ENCODE data around the gene MFSD12.

The MFSD12 gene

DNA sequence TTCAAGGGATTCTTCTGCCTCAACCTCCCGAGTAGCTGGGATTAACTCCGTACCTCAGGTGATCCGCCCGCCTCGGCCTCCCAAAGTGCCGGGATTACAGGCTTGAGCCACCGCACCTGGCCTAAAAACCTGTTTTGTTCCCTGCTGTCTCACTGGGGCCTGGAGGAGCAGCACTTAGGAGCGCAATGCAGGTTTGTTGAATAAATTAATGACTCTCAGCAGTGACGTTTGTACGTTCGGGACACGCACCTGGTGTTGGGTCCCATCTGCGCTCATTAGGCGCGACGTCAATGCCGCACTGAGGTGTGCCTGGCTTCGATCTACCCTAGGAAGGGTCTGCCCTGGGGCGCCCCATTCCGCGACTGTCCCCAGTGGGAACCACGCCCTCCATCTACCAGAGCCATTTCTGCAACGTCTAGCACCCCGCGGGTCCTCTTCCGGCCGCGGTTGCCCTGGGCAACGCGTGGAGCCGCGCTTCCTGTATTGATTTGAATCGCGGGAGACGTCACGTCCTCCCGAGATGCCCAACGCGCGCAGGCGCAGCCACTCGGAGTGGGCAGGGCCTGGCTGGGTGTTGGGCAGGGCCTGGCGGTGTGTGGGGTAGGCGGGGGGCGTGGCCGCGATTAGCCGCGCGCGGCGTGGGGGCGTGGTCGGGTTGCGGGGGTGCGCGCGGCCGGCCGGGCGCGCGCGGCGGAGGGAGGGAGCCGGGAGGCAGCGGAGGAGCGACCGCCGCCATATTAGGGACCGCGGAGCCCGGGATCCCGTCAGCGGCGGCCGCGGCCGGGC, 51.6 kb downstream of the MFSD12 start, which contains the start of gene FZR1:
TSS of gene FZR1 (plus strand) at position 714 of the 786 bp plus-strand sequence. CDS start 16,679 bp downstream, outside the sequence.
- peak; percentile 99 for DNase-seq
- H3K4me1 ChIP-seq = no peaks in the 10 kb centered on the region; the same call in none of the 2 replicates
- H3K27me3 ChIP-seq = no peaks in the 10 kb centered on the region
- peak within 1 kb of the TSS; percentile 83 for H3K4me3 ChIP-seq (ENCODE audit: low read depth, low read length)
- H3K36me3 ChIP-seq = peaks cover 11% of the 10 kb centered on the region; the same call in 1 of the 2 replicates
- TF ChIP-seq, protein P1, sequence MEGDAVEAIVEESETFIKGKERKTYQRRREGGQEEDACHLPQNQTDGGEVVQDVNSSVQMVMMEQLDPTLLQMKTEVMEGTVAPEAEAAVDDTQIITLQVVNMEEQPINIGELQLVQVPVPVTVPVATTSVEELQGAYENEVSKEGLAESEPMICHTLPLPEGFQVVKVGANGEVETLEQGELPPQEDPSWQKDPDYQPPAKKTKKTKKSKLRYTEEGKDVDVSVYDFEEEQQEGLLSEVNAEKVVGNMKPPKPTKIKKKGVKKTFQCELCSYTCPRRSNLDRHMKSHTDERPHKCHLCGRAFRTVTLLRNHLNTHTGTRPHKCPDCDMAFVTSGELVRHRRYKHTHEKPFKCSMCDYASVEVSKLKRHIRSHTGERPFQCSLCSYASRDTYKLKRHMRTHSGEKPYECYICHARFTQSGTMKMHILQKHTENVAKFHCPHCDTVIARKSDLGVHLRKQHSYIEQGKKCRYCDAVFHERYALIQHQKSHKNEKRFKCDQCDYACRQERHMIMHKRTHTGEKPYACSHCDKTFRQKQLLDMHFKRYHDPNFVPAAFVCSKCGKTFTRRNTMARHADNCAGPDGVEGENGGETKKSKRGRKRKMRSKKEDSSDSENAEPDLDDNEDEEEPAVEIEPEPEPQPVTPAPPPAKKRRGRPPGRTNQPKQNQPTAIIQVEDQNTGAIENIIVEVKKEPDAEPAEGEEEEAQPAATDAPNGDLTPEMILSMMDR (IDR thresholded peaks at IDR 0.05; ENCODE audit: low read depth, low read length) = no peak
- H3K9me3 ChIP-seq = no peaks in the 10 kb centered on the region

DNA sequence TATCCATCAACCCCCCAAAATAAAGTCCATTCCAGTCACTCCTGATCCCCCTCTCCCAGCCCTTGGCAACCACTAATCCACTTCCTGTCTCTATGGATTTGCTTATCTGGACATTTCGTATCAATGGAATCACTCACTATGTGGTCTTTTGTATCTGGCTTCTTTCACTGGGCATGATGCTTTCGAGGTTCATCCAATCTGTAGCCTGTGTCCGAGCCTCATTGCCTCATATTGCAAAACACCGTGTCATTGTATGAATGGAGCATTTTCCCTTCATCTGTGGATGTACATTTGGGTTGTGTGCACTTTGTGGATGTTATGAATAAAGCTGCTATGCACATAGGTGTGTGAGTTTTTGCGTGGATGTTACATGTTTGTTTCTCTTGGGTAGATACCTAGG, 52.7 kb downstream of the MFSD12 start:
- Histone ChIP-seq H3K9me3 (no peaks in the 10 kb centered on the region), H3K27me3 (no peaks in the 10 kb centered on the region), H3K36me3 (peaks cover 8% of the 10 kb centered on the region; the same call in 1 of the 2 replicates), H3K4me1 (no peaks in the 10 kb centered on the region; the same call in none of the 2 replicates), H3K4me3 (ENCODE audit: low read depth, low read length) (no peak overlapping the region)
- no peak for DNase-seq
- TF ChIP-seq, protein P1 (IDR thresholded peaks at IDR 0.05; ENCODE audit: low read depth, low read length) = no peak

DNA sequence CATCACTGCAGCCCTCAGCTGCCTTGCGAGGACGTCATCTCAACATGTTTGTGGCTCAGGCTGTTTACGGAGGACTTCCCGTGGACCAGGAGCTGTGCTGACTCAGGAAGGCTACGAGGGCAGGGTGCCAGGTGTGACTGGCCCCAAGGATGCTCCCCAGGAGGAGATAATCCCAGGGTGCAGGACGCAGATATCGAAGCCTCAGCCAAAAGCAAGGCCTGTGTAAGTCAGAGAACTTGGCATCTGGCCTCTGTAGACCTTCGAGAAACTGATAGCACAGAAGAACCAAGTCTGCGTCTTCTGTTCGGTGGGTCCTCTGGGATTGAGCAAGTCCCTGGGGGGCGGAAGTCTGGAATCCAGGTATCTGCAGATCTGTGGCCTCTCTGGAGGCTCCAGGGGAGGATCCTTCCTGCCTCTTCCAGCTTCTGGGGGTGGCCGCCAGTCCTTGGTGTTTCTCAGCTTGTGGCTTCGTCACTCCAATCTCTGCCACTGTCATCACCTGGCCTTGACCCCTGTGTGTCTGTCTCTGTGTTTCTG, 54.3 kb downstream of the MFSD12 start:
- Histone ChIP-seq H3K9me3 (no peaks in the 10 kb centered on the region), H3K27me3 (no peaks in the 10 kb centered on the region), H3K36me3 (peaks cover 7% of the 10 kb centered on the region), H3K4me3 (ENCODE audit: low read depth, low read length) (no peak overlapping the region), H3K4me1 (no peaks in the 10 kb centered on the region; the same call in none of the 2 replicates)
- TF ChIP-seq, protein P1 (IDR thresholded peaks at IDR 0.05; ENCODE audit: low read depth, low read length) = no peak
- no peak for DNase-seq

DNA sequence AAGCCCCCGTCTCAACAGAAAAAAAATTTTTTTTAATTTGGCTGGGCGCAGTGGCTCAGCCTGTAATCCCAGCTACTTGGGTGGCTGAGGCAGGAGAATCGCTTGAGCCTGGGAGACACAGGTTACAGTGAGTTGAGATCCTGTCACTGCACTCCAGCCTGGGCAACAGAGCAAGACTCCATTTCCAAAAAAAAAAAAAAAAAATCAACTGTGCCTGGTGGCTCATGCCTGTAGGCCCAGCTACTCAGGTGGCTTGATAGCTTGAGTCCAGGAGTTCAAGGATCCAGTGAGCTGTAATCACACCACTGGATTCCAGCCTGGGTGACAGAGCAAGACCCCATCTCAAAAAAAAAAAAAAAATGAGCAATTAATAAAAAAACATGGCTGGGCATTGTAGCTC, 55.6 kb downstream of the MFSD12 start:
- H3K4me3 ChIP-seq (ENCODE audit: low read depth, low read length) = no peak overlapping the region
- H3K36me3 ChIP-seq = peaks cover 11% of the 10 kb centered on the region
- TF ChIP-seq, protein P1 (IDR thresholded peaks at IDR 0.05; ENCODE audit: low read depth, low read length) = no peak
- no peak for DNase-seq
- H3K4me1 ChIP-seq = no peaks in the 10 kb centered on the region; the same call in none of the 2 replicates
- H3K9me3 ChIP-seq = no peaks in the 10 kb centered on the region
- H3K27me3 ChIP-seq = no peaks in the 10 kb centered on the region

DNA sequence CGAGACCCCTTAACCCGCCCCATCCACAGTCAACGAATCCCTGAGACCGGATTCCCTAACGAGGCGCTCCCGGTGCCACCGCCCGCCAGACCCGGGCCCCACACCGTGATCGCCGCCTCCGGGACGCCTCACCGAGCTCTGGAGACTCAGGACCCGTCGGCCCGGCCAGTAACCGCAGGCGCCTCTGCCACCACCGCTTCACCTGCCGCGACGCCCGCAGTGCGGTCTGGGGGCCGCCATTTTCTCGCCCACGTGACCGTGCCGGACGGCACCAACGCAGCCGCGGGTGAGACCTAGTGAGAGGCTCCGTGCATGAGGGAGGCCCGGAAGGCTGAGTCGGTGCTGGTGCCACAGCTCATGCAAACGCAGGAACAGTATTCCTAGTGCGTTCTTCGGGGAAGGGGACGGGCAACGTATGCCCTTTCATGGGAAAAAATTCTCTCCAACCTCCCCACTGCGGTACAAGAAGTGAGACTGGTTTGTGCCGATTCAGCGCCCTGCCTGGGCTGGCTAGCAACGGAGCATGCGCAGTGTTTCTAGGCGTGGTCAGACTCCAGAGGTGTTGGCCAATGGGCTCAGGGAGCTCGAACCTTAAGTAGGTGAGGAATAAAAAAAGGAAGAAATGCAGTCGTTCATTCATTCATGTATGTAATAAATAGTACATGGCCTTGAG, 56.8 kb downstream of the MFSD12 start, which contains the start of gene DOHH:
TSS of gene DOHH (minus strand) at position 246 of the 673 bp plus-strand sequence. CDS start 3,860 bp downstream, outside the sequence.
- TF ChIP-seq, protein P1 (IDR thresholded peaks at IDR 0.05; ENCODE audit: low read depth, low read length) = no peak
- no peaks in the 10 kb centered on the region for H3K27me3 ChIP-seq

More for the DNA sequence above, 56.8 kb downstream of the MFSD12 start, which contains the start of gene DOHH:
- DNase-seq = peak; percentile 95
- peak within 1 kb of the TSS; percentile 100 for H3K4me3 ChIP-seq (ENCODE audit: low read depth, low read length)
- H3K36me3 ChIP-seq = peaks cover 18% of the 10 kb centered on the region
- no peaks in the 10 kb centered on the region for H3K9me3 ChIP-seq
- H3K4me1 ChIP-seq = no peaks in the 10 kb centered on the region; the same call in none of the 2 replicates

All from BE2C (cell line).